ENCODE measurements around the gene SND1.

SND1 gene

DNA sequence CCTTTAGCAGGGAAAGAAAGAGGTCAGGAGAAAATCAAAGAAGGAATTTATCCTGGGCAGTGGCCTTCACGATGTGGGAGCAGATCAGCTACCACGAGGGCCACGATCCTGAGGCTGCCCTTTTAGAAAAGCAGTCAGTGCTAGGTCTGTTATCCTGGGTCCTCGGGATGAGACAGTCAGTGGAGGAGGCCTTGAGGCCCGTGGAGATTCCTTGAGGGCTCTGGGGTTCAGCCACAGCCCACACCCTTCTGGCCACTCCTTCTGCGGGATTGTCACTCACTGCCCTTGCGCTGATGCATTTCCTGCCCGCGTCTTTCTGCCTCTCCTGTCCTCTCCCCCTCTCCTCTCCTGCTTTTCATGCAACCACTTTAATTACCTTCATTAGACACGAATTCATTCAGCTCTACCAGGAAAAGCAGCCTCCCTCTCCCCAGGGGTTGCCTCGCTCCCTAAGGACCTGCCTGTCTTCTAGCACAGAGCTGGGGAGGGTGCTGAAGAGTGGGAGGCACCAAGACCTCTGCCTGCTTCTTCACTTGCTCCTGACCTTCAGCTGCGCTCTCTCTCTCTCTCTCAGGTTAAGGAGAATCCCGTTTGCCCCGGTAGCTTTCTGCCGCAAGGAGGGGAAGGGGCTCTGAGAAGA, 421.8 kb downstream of the SND1 start:
- H4K20me1 ChIP-seq (ENCODE audit: insufficient read depth, low read length), result no peaks in the 10 kb centered on the region
- H3K79me2 ChIP-seq (ENCODE audit: insufficient read depth, low read length), result no peaks in the 10 kb centered on the region
- H3K27ac ChIP-seq (ENCODE audit: low read depth, low read length, poor library complexity, severe bottlenecking), result no peak overlapping the region
- no peaks in the 10 kb centered on the region for H3K9me3 ChIP-seq (ENCODE audit: low read length)
- H3K4me3 ChIP-seq (ENCODE audit: low read depth, low read length, poor library complexity, severe bottlenecking), result no peak overlapping the region
- no peaks in the 10 kb centered on the region for H3K9me2 ChIP-seq (ENCODE audit: low read depth, low read length)
- no peaks in the 10 kb centered on the region for H3F3A ChIP-seq (ENCODE audit: insufficient read depth, low read length)
- TF ChIP-seq, protein P1, sequence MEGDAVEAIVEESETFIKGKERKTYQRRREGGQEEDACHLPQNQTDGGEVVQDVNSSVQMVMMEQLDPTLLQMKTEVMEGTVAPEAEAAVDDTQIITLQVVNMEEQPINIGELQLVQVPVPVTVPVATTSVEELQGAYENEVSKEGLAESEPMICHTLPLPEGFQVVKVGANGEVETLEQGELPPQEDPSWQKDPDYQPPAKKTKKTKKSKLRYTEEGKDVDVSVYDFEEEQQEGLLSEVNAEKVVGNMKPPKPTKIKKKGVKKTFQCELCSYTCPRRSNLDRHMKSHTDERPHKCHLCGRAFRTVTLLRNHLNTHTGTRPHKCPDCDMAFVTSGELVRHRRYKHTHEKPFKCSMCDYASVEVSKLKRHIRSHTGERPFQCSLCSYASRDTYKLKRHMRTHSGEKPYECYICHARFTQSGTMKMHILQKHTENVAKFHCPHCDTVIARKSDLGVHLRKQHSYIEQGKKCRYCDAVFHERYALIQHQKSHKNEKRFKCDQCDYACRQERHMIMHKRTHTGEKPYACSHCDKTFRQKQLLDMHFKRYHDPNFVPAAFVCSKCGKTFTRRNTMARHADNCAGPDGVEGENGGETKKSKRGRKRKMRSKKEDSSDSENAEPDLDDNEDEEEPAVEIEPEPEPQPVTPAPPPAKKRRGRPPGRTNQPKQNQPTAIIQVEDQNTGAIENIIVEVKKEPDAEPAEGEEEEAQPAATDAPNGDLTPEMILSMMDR (IDR thresholded peaks at IDR 0.05; ENCODE audit: low read length), result no peak
- TF ChIP-seq EZH2 (IDR thresholded peaks at IDR 0.05; ENCODE audit: borderline replicate concordance, low read length), result no peak
- no peak overlapping the region for H3K9ac ChIP-seq (ENCODE audit: low read length)
- H3K27me3 ChIP-seq (ENCODE audit: insufficient read depth, low read length), result no peaks in the 10 kb centered on the region
- no peak overlapping the region for H3K4me2 ChIP-seq (ENCODE audit: low read length)
- H3K4me1 ChIP-seq (ENCODE audit: insufficient read depth, low read length, severe bottlenecking), result no peaks in the 10 kb centered on the region
- H3K36me3 ChIP-seq (ENCODE audit: insufficient read depth, low read length), result peaks cover 8% of the 10 kb centered on the region; the same call in 1 of the 2 replicates
- no peak overlapping the region for H2AFZ ChIP-seq (ENCODE audit: low read length)

DNA sequence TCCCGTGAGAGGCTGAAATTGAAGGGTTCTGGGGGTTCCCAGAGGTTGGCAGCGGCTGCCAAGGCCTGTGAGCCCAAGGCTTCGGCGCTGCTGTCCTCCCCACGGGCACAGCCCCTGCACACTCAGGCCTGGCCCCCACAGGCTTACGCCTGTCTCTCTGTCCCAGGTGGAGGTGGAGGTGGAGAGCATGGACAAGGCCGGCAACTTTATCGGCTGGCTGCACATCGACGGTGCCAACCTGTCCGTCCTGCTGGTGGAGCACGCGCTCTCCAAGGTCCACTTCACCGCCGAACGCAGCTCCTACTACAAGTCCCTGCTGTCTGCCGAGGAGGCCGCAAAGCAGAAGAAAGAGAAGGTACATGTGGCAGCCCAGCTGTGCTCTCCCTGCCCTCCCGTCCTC, 422.3 kb downstream of the SND1 start:
- no peaks in the 10 kb centered on the region for H4K20me1 ChIP-seq (ENCODE audit: insufficient read depth, low read length)
- no peak overlapping the region for H2AFZ ChIP-seq (ENCODE audit: low read length)
- no peaks in the 10 kb centered on the region for H3K27me3 ChIP-seq (ENCODE audit: insufficient read depth, low read length)
- H3K9ac ChIP-seq (ENCODE audit: low read length), result no peak overlapping the region
- H3K27ac ChIP-seq (ENCODE audit: low read depth, low read length, poor library complexity, severe bottlenecking), result no peak overlapping the region
- H3K9me2 ChIP-seq (ENCODE audit: low read depth, low read length), result no peaks in the 10 kb centered on the region
- no peaks in the 10 kb centered on the region for H3K79me2 ChIP-seq (ENCODE audit: insufficient read depth, low read length)
- H3K4me2 ChIP-seq (ENCODE audit: low read length), result no peak overlapping the region
- no peaks in the 10 kb centered on the region for H3K4me1 ChIP-seq (ENCODE audit: insufficient read depth, low read length, severe bottlenecking)
- no peaks in the 10 kb centered on the region for H3K9me3 ChIP-seq (ENCODE audit: low read length)
- TF ChIP-seq, protein P1 (IDR thresholded peaks at IDR 0.05; ENCODE audit: low read length), result no peak
- TF ChIP-seq EZH2 (IDR thresholded peaks at IDR 0.05; ENCODE audit: borderline replicate concordance, low read length), result no peak
- H3F3A ChIP-seq (ENCODE audit: insufficient read depth, low read length), result no peaks in the 10 kb centered on the region
- peaks cover 8% of the 10 kb centered on the region; the same call in 1 of the 2 replicates for H3K36me3 ChIP-seq (ENCODE audit: insufficient read depth, low read length)
- H3K4me3 ChIP-seq (ENCODE audit: low read depth, low read length, poor library complexity, severe bottlenecking), result no peak overlapping the region

DNA sequence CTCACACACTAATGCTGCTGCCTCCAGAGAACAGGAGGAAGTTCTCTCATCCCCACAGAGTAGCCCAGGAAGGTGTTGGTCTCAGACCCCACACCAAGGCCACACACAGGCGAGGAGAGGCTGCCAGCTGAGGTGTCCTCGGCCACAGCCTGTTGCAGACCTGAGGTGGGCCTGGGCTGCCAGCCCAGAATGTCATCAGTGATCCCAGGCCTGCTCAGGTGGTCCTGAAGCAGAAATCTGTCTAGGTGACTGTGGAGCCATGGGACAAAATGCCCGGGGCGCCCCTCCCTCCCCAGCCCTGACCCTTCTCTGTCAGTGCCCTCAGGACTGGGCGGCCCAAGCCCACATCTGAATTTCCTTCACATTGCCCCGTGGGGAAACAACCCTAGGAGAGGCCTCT, 422.7 kb downstream of the SND1 start:
- Histone ChIP-seq H3K27ac (ENCODE audit: low read depth, low read length, poor library complexity, severe bottlenecking) (no peak overlapping the region), H3K4me3 (ENCODE audit: low read depth, low read length, poor library complexity, severe bottlenecking) (no peak overlapping the region), H3K36me3 (ENCODE audit: insufficient read depth, low read length) (peaks cover 8% of the 10 kb centered on the region; the same call in 1 of the 2 replicates), H3K9me2 (ENCODE audit: low read depth, low read length) (no peaks in the 10 kb centered on the region), H3F3A (ENCODE audit: insufficient read depth, low read length) (no peaks in the 10 kb centered on the region), H3K4me2 (ENCODE audit: low read length) (no peak overlapping the region), H4K20me1 (ENCODE audit: insufficient read depth, low read length) (no peaks in the 10 kb centered on the region), H3K9me3 (ENCODE audit: low read length) (no peaks in the 10 kb centered on the region), H2AFZ (ENCODE audit: low read length) (no peak overlapping the region), H3K9ac (ENCODE audit: low read length) (no peak overlapping the region), H3K27me3 (ENCODE audit: insufficient read depth, low read length) (no peaks in the 10 kb centered on the region), H3K79me2 (ENCODE audit: insufficient read depth, low read length) (no peaks in the 10 kb centered on the region), H3K4me1 (ENCODE audit: insufficient read depth, low read length, severe bottlenecking) (no peaks in the 10 kb centered on the region)
- TF ChIP-seq EZH2 (IDR thresholded peaks at IDR 0.05; ENCODE audit: borderline replicate concordance, low read length), result no peak
- TF ChIP-seq, protein P1 (IDR thresholded peaks at IDR 0.05; ENCODE audit: low read length), result no peak

Data from OCI-LY1 (cell line).